GF-D8 (cell line): Measurements from ENCODE around the gene ZAP70.
"Not testable (repeated sequence)": the region's sequence is repeated elsewhere in the genome, so short reads cannot be mapped to it uniquely, and the experiment has no call there.

Source experiments
- DNase-seq: peaks from one replicate; lab custom pipeline; 2025; lab: John Stamatoyannopoulos, UW

Gene ZAP70

DNA sequence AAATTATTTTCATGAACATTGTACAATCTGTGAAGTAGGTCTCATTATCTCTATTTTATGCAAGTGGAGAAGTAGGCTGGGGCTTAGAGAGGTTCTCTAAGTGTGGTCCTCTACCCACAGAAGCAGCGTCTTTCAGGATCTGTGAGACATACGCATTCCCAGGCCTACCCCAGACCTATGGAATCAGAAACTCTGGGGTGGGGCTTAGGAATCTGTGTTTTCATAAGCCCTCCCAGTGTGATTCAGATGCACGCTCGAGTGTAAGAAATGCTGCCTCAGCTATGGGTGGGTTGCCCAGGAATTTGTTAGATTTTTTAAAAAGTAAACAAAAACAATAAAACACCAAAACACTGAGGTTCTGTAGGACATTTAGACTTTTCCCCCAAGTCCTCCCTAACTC lies 14.8 kb upstream of the ZAP70 start:
- no peak for DNase-seq

DNA sequence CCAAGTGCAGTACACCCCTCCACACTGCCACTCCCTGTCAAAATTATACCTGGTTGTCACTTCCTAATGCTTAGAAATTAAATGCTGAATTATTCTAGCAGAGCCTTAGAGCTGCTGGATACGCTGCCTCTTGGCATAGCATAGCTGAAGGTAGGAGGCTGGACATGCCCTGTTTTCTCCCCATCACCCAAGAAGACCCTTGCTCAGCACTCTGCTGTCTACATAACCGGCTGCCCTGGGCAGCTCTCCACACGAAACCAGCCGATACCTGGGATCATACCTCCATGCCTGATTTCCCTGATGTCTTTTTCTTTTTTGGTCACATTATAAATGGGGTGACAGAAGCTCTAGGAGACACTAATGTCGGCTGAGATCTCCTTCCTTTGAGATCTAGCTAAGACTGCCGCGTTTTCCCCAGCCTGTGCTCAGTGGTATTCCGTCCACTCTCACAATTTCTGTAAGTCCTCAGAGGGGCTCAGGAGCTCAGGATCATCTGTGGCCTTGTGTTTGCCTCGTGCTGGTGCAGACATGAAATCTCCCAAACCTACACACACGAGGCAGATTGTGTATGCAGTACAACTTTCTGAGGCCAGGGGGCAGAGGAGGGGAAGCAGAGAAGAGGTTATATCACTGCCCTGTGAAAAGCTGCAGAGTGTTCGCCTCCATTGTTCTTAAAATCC lies 13.5 kb upstream of the ZAP70 start:
- DNase-seq = peak; percentile 69

DNA sequence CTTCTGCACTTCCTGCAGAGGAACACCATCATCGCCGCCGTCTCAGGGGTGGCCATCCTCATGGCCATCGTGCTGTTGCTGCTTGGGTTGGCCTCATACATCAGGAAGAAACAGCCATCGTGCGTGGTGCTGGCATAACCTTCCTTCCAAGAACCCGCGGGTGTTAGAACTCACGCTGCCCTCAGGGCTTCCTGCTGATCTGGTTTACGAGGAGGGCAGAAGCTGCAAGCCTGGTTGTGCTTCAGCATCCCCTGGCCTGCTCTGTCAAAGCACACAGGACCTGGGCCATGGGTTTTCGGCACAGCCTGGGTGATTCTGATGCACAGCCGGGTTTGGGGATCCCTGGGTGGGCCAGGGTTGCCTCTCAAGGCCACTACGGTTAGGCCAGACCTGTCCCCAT lies 12.2 kb upstream of the ZAP70 start:
- DNase-seq = no peak

DNA sequence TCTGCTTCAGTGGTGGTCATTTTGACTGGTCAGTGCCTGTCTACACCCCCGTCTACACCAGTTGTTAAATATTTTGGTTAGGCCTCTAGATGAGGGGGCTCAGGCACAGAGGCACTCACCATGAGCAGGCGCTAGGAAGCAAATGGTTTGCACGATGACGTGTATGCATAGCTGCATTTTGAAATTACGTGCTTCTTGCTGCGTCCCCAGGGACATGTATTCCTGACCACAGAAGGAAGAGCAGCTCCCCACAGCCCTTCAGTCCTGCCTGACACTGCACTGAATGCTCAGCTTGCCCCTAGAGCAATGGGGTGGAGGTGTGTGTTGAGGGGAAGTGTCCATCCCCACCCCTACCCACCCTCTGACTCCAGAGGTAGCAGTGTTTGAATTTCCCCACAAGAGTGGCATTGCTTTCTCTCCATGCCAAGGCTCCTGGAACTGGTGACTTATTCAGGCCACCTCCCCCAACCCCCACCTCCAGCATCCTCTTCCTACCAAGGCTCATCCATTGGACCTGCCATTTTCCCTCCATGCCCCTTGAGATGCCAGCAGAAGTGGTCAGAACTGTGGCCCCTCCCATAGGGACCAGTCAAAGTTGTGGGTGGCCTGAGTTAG lies 11.4 kb upstream of the ZAP70 start:
- peak; percentile 64 for DNase-seq

DNA sequence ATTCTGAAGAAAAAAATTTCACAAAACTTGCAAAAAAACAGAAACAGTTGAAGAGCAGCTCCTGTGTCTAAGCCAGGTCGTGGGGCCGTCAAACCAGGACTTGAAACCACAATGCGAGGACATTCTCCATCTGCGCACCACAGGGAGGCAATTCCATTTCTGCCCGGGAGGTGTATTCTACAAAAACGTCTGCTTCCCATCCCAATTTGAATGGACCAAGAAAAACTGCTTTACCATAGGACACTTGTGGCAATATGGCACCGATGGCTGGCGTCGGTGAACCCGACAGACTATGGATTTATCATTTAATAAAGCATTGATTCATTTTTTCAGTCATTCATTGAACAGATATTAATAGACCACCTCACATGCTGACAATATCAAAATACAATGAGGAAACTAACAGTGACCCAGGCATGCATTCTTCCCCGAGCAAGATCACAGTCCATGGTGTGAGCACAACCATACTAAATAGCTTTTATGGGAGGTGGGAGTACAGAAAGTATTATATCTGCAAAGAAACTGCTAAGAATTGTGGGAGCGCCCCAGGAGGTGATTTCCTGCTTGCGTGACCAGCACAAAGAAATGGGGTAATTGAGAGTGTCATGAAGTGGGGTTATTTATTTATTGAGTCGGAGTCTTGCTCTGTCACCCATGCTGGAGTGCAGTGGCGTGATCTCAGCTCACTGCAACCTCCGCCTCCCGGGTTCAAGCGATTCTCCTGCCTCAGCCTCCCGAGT lies 10.5 kb upstream of the ZAP70 start:
- DNase-seq = no peak

DNA sequence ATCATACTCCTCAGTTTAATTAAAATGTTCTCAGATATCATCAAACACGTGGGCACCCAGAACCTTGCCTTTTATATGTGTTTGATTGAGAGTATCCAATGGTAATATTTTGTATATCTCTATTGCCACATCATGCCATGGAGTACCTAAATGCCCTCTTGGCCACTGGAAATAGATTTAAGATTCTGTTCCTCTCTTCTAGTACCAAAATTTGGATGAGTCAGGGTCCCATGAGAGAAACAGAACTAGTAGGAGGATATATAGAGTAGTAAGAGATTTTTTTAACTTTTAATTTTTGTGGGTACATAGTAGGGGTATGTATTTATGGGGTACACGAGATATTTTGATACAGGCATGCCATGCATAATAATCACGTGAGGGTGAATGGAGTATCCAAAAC lies 9.6 kb upstream of the ZAP70 start:
- DNase-seq = no peak

DNA sequence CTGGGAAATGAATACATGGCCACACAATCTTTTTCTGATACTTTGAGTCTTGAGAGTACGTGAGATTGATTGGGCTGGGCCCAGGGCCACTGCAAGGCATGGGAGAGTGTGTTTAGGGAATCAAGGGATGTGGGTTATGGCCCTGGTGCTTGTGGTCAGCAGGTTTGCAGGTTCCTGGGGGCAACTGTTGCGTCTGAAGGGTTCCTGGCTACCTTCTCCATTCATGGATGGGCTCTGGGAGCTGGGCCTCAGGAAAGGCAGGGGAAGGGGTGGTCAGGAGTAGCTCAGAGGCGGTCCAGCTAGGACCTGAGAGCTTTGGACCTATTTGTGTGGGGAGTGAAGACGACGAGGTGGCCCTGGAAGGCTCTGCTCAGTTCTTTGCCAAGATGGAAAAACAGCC lies 8.4 kb upstream of the ZAP70 start:
- DNase-seq = no peak

DNA sequence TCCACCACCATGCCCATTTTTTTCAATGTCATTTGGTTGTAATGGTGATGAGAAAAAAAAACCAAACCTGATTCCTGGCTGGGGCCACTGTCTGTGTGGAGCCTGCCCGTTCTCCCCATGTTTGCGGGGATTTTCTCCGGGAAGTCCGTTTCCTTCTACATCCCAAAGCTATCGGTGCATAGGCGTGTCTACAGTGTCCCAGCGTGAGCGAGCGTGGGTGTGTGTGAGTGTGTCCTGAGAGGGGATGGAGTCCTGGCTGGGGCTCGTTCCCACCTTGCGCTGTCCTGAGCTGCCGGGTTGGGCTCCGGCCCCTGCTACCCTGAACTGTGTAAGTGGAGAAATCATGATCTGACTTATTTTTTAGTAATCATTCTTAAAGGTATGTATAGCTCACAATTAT lies 7.3 kb upstream of the ZAP70 start:
- DNase-seq = no peak

DNA sequence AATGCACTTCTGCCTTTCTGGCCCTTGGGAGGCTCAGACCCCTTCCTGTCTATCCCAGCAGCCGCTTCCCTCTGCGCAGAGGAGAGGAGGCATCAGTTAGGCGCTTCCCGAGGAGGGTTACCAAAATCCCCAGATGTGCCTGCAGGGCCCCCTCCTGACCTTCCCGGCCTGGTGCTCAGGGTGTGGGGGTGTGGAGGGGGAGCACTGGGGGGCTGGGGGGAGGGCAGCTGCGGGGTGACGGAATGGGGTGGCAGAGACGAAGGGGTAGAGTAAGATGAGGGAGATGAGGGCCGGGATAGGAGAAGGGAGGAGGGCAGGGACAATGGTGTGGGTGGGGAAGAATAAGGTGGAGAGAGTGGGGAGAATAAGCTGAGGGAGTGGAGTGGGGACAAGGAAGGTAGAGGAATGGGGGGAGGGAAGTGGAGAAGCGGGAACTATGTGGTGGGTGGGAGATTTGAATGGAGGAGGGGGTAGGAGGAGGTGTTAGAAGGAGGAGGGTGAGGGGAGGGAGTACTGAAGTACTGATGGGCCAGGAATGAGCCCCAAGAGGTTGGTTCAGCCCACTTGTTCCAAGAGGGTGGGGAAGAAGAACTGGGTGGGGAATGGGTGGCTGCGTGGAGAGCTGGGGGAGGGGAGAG lies 6.5 kb upstream of the ZAP70 start:
- DNase-seq = no peak

DNA sequence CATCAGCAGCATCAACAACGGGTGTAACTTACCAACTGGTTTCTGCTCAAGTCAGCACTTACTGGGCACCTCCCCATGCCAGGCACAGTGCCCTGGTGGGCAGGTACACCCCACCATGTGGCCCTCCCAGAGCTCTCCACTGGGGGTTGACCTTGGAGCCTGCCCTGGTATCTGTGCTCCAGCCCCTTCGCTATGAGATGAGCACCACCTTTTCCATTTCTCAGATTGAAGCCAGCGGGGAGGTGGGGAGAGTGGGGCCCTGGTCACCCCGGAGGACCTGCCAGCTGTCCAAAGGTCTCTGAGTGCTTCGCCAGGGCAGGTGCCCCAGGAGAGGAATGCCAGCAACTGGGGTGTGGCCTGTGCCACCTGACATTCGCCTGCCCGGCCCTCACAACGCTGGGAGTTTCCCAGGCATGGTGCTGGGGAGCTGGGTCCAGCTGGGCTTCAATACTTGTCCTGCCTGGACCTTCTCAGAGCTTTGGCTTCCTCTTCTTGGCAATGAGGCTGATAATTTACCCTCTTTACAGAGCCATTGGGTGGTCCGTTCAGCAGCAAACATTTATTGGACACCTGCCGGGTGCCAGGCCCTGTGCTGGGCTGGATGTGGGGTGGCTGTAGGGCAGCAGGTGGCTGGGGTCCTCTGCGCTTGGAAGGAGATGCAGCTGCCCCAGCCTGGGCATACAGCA lies 5.9 kb upstream of the ZAP70 start:
- DNase-seq = no peak

DNA sequence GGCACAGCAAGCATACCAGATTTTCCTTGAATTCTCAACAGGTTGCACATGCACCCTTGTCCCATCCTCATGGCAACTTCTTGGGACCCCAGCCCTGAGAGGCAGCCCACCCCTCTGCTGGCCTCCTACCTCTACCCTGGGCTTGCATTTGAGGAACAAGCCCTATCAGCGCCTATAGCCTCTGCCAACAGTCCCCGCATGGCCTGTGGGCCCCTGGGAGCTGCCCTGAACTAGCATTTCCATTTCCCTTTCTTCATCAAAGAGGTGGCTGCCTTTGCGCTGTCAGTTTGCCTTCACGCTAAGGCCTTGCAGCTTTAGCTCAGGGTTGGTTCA lies 5.4 kb upstream of the ZAP70 start:
- no peak for DNase-seq

DNA sequence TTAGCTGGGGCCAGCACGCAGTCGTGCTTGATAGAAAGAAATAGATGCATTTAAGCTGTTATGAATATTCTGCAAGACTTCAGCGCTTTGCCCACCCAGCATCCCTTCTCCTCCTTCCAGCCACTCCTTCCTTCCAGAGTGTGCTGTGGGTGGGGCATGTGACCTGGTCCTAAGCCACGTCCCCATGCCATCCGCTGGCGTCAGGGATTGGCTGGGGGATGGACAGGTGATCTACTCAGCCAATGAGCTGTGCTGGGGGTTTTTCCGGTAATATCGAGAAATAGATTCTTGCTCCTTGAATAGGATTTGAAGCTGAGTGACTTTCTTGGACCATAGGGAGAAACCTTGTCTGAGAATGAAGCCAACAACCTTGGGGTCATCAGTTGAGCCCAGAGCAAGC lies 4.8 kb upstream of the ZAP70 start:
- no peak for DNase-seq

DNA sequence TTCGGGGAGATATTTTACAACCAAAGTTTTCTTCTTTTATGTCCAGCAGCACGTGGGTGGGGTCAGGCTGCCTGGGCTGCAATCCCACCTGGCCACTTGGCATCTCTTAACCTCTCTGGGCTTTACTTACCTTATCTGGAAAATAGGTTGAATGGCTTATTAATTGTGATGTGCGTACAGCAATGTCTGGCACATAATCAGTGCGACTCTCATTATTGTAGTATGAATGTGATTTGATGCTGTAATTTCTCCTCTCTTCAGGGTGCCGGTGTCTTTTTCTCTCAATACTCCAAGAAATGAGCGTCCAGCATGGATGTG lies 2.0 kb upstream of the ZAP70 start:
- DNase-seq = no peak

DNA sequence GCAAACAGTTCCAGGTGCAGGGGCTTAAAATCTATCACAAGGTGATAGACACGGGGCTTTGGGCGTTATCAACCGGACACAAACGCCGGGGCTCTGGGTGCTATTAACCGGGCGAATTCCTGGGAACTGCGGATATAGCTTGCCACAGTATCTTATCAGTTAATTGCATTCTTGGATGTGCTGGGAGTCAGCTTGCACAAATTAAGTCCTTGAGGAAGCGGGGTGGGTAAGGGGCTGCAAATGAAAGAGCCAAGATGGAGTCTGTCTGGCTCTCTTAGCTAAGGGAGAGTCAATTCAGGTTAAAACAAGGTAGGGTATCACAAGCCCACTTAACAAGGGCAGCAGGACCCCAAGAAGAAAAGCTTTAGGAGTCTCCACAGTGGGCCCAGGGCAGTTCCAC lies 1.2 kb upstream of the ZAP70 start:
- DNase-seq = not testable (repeated sequence)

DNA sequence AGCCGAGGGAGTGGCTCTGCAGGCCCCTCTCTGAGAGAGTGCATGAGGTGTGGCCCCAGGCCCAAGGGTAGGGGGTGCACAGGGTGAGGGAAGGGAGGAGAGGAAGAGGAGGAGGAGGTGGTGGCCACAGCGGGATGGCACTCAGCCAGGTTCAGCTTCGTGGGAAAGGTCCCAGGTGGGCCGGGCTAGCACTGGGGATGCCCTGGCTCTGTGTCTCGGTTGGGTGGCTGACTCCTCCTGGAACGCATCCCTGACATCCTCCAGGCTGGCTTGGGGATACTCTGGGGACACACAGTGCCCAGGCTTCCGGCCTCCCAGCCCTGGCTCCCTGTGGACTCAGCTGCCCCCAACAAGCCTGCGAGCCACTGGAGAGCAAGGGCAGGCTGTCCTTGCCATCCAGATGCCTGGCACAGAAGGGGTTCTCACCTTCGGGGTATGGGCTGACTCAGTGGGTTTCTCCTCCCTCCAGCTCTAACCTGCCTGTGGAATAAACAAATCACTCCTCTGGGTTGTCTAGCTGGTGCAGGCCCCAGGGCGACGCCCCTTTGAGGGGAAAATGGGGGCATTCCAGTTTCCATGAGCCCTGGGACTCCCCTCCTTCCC lies 582 bp upstream of the ZAP70 start:
- DNase-seq = no peak

DNA sequence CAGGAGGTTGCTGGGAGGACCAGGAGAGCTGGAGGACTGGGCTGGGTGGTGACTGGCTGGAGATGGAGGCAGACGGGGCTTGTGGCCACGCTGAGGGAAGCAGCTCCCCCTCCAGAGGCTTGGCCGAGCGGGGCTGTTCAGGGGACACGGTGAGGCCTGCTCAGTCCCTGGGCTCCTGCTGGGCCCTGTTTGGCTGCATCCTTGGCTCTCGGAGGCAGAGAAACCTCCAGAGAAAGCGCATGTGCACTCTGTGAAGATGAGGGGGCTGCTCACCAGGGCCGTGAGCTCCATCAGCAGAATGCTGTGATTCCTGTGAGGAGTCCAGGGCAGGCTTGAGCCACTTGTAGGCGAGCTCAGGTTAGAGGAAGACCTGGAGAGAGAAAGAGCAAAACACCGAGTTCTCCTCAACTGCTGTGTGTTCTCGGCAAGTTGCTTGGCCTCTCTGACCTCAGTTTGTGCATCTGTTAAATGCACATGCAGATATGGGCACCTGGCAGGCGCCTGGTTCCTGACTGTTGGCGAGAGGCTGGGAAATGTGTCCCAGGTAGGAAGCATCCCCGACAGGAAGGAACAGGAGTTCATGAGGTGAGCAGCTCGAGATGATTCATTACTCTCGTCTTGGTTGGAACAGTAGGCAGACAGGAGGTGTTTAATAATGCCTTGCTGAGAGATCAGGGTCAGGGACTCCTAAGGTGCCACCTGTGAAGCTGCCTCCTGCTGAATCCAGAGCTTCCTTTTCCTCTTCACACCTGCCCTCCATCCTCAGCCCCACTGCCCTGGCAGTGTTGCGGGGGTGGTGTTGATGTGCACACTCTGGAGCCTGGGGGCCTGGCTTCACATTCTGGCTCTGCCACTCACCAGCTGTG lies 941 bp downstream of the ZAP70 start:
- no peak for DNase-seq

DNA sequence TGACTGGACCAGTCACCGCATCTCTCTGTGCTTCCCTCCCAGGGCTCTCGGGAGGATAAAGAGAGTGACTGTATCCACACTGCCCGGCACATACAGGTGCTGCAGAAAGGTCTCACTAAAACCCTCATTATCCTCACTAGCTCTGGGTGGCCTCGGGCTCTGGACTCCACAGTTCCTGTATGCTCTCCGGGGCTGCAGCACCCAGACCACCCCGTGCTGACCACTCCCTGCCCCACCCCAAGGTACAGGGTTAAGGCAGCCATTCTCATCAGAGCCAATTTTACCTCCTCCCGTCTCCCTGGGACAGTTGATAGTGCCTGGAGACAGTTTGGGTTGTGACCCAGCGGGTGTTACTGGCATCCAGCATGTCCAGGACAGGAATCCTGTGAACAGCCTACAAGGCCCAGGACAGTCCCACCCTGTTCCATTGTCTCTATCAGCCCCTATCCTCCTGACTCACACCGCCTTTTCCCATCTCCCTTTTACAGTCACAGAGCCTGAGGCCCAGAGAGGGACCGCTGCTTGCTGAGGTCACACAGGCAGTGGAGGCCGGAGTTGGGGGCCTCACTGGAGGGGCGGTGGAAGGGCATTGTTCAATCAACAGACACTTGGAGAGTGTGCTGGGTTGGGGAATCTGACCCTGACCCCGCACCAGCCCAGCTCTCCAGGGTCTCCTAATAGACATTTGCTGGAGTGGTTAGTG lies 1.7 kb downstream of the ZAP70 start:
- no peak for DNase-seq

DNA sequence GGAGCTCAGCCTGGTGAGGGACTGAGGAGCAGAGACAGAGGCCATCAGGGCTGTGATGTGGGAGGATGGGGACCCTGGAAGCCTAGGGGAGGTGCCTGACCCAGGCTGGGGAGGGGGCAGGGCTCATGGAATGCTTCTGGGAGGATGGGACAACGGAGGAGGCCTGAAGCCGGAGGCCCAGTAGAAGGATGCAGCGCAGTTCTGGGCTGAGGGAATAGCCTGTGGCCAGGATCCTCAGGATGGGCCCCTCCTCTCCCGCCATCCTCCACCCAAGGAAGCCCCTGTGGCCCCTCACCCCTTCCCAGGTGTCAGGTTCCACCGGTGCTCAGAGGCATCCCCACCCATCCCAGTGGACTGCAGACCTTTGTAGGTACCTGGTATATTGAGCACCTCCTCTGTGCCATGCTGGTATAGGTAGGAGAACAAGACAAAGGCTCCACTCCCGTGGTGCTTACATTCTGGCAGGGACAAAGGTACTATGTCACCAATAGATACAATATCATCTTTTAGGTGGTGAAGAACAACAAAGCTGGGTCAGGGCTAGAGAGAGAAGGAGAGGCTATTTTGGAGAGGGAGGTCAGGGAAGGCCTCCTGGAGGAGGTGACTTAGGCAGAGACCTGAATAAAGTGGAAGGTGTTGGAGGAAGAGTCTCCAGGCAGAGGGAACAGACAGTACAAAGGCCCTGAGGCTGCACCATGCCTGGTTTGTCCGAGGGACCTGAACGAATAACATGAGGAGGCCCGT lies 2.7 kb downstream of the ZAP70 start:
- no peak for DNase-seq

DNA sequence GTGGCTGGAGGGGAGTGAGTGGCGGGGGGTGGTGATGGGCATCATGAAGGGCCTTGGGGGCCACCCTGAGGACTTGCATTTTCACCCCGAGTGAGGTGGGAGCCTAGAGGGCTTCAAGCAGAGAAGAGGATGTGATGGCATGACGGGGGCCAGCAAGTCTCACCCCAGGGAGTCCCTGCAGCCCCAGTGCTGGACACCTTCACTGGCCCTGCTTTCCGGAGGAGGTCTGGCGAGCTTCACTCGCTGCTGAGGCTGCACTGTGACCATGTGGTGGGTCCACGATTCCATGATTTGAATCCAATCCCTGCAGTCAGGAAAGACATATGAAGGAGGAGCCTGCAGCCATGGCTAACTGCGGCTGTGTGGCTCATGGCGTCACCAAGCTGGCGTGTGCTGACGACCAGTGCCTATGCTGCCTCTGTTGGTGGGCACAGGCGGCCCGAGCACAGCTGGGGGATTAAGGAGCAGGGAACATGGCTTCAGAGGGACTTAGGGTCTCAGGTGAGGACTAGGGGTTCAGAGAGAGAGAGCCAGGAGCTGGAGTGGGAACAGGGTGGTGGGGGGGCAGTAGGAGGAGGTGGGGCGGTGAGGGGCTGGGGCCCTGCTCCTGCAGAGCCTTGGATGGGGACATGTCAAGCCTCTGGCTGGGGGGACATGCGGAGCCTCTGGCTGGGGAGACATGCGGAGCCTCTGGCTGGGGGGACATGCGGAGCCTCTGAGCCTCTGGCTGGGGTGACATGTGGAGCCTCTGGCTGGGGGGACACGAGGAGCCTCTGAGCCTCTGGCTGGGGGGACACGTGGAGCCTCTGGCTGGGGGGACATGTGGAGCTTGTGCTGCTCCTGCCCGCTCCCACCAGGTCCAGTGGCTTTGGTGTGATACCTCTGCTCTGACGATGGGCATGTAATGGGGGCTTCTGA lies 3.6 kb downstream of the ZAP70 start:
- no peak for DNase-seq
